GM21529 (cell line): ENCODE results near the gene ATE1.
"Not testable (repeated sequence)": the region's sequence is repeated elsewhere in the genome, so short reads cannot be mapped to it uniquely, and the experiment has no call there.

ENCODE experiments used
- ATAC-seq: cut with Tn5 transposase; IDR thresholded peaks from one replicate; pipeline ENCODE4 v1.9.1; 2021; ENCODE audit not compliant: unreplicated experiment

The ATE1 gene

DNA sequence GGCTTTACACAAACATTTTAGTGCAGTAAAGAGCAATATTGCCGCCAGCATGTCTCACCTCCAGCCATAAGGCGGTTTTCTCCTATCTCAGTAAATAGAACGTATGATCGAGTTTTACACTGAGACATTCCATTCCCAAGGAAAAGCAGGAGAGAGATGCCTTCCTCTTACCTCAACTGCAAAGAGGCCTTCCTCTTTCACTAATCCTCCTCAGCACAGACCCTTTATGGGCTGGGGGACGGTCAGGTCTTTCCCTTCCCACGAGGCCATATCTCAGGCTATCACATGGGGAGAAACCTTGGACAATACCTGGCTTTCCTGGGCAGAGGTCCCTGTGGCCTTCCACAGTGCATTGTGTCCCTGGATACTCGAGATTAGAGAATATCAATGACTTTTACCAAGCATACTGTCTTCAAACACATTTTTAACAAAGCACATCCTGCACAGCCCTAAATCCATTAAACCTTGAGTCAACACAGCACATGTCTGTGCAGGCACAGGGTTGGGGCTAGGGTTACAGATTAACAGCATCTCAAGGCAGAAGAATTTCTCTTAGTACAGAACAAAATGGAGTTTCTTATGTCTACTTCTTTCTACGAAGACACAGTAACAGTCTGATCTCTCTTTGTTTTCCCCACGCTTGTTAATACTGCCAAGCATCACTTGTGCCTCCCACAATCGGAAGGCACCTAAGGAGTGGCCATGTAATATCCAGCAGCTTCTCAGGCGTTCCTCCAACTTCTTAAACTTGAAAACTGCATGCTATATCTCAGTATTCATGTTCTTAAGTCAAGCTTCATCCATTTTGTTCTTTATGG lies 2.6 kb upstream of the ATE1 start:
- not testable (repeated sequence) for ATAC-seq

DNA sequence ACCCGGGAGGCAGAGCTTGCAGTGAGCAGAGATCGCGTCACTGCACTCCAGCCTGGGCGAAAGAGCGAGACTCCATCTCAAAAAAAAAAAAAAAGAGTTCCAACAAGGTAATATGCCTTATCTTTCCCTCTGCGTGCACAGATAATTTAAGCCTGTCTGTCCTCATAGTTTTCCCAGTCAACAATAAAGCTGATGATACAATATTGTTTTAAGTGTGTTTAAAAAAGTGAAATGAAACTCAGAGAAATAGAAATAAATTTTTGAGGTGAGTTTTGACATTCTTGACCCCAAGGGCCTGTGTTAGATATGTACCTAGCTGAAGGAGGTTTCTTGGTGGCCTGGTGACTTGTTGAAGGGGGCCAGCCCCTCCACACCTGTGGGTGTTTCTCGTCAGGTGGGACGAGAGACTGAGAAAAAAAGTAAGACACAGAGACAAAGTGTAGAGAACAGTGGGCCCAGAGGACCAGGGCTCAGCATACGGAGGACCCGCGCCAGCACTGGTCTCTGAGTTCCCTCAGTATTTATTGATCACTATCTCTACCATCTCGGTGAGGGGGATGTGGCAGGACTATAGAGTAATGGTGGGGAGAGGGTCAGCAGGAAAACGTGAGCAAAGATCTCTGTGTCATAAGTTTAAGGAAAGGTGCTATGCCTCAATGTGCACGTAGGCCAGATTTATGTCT lies 1.9 kb upstream of the ATE1 start:
- ATAC-seq: not testable (repeated sequence)

DNA sequence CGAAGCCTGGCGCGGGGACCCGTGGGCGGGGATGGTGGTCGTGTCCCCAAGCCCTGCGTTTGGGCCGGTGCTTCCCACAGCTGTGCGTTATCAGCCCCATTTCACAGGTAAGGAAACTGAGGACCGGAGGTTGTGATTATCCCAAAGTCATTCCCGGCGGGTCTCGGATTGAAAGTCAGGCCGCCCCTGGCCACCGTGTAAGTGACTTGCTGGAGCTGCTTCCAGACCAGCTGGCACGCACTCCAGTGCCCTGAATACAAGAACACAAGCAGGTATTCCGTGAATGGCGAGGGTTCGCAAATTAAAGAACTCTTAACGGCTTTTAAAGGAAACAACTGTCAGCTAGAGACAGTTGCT lies 675 bp upstream of the ATE1 start:
- peak; percentile 11 for ATAC-seq

DNA sequence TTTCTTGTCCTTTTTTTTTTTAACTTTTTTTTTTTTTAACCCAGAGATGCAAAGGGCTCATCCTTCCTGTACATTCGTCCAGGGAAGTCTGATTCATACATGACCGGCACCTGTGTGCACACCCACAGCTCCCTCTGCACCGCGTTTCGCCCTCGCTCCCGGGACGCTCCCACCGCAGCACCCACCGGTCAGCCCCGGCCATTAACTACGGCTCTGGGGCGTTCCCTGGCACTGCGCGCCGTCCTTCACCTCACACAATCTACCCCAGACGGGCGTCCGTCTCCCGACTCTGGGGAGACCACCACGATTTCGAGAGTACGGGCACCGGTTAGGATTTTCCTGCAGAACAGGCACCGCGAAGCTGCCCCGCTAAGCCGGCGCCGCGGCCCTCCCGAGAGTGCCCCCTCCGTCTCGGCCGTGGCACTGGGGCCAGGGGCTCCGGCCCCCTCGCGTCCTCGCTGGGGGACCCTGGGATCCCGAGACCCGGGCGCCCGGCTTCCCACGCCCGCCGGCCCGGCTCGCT lies 452 bp downstream of the ATE1 start:
- ATAC-seq: peak; percentile 39

DNA sequence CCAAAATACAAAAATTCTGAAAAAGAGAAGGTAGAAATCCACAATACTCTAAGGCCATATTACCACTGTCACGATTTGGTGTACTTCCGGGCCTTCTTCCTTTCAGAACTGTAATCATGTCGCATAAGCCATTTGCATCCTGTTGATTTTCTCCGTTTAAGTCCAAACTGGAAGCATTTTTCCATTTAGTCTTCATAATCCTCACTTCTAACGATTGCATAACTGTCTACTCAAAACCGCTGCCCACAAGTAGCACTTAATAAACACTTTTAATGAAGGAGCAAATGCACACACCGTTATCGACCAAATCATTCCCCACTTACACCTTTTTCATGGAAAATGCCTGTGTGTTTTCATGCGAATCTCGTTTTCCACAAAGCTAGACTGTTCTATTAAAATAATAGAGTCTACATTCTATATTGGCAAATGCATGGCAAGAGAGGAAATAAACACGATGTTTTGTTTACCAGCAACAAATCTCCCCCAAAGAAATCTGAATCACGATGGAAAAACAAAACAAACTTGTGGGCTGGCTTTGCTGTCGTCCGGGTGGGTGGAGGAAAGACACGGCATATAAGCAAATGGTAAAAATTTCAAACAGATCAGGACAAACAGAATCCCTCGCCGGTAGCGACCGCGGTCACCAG lies 1.0 kb downstream of the ATE1 start:
- peak; percentile 11 for ATAC-seq

DNA sequence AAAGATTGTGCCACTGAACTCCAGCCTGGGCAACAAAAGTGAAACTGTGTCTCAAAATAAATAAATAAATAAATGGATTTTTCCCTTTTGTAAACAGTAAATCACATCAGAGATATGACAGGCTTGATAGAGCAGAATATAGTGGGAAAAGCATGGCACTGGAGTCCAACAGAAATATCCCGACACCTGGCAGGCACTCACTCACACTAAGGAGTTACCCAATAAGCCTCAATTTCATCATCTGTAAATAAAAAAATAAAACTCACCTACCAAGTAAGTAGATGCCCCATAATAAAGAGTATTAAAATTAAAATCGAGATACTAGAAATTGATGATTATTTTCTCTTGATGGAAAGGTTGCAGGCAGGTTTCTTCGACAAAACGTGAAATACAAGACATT lies 1.7 kb downstream of the ATE1 start:
- no peak for ATAC-seq

DNA sequence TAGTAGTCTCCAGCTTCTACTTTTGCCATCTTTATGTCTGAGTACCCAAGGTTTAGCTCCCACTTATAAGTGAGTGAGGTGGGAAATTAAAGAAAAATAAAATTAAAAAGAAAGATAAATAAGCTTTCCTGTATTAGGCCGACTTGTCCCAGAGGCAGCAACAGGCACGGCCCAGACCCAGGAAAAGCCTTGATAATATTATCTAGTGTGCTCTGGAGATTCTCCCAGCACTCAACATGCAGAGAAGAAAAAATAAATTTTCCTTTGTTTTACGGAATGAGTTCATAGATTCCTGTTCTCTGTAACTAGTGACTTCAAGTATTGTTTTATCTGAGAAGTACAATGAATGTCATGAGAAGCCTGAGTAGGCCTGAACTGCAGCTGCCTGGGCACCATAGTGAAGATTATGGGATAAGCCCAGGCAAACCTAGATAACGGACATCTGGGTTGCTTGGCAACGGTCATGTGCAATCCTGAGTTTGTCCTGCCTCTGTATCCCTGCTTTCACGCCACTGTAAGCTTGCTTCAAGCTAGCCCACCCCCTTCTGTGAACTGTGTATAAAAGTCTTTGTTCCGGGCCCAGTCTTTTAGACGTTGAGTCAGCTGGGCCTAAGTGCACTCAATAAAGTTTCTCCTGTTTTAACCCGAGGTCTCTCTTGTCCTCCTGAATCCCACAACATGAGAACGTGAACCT lies 6.4 kb downstream of the ATE1 start:
- ATAC-seq: no peak

DNA sequence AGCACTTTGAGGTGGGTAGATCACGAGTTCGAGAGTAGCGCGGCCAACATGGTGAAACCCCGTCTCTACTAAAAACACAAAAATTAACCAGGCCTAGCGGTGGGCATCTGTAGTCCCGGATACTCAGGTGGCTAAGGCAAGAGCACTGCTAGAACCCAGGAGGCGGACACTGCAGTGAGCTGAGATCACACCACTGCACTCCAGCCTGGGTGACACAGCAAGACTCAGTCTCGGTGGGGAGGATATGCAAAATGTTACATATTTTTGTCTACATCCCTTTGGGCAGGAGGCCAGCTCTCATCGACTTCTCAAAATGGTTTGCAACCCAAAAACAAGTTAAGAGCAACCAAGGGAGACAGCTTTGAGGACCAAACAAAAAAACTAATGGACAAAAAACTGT lies 8.2 kb downstream of the ATE1 start:
- peak; percentile 86 for ATAC-seq

DNA sequence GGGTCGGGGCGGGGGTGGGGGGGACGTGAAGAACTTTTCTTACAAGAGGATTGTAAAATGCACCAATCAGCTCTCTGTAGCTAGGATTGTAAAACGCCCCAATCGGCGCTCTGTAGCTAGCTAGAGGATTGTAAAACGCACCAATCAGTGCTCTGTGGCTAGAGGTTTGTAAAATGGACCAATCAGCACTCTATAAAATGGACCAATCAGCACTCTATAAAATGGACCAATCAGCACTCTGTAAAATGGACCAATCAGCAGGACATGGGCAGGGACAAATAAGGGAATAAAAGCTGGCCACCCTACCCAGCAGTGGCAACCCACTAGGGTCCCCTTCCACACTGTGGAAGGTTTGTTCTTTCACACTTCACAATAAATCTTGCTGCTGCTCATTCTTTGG lies 9.0 kb downstream of the ATE1 start:
- not testable (repeated sequence) for ATAC-seq

DNA sequence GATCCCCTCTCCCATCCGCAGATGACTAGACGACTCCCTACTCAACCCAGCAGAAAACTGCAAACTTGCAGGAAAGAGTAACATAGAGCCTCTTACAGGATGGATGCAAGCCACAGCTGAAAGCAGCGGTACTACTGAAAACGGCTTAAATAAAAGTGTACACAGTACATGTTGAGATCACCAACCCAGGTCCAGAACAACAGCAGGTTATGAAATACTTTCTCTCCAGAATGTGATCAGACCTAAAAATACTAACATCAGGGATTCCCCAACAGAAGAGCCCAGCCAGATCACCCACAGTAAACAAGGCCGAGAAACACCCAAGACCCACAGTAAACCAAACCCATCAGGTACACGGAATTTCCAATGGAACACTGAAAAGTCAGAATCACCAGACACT lies 13.2 kb downstream of the ATE1 start:
- no peak for ATAC-seq

DNA sequence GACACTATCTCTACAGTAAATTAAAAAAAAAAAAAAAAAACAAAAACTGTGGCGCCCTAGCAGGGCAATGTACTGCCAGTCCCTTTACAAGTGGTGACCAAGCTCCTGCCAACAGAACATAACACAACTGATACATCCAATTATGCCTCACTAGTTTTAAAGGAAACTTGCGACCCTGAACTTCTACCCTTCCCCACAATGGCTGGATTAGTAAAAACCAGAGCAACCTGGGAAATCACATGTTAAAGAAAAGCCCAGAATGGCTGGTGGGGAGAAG lies 16.5 kb downstream of the ATE1 start:
- no peak for ATAC-seq

DNA sequence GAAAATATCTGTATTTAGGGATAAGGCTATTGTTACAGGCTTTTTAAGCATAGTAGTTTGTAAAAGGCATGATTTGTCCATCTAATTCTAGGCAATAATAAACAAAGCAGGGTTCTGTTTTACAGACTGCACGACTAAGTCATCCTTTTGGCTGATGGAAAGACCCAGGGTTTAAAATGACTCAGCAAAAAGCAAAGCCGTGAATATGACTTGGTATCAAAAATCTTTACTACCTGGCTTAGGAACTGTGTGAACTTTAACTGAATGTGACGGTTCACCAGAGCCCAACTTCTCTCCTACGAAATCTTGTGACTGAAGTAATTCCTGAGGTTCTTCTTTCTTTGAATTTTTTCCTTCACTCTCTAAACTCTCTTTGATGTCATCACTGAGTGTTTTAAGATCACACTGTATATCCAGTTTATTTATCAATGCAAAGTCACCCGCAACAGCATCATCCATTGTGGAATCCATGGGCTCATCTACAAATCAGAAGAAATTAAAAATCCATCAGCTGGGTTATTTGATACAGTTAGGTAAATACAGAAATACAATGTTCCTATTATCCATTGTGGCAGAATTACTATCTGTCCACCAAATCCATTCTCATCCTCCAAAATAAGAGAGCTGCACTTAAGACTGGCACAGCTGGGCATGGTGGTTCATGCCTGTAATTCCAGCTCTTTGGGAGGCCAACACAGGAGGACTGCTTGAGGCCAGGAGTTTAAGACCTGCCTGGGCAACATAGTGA lies 17.0 kb downstream of the ATE1 start:
- peak; percentile 81 for ATAC-seq

DNA sequence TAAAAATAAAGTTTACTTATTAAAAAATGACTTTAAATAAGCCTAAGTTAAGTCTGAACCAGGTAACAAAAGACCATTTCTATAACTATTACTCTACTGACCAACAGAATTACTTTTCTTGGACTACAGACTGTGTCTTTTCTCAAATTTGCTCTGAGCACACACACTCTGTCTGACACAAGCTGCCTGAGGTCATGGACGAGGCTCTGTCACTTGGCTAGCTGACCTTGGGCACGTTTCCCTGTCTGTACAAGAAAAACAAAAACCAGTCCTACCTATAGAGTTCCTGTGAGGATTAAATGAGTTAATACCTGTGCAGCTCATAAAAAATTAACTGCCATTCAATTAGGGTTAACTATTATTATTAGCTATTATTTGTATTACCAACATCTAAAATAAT lies 22.9 kb downstream of the ATE1 start:
- no peak for ATAC-seq

DNA sequence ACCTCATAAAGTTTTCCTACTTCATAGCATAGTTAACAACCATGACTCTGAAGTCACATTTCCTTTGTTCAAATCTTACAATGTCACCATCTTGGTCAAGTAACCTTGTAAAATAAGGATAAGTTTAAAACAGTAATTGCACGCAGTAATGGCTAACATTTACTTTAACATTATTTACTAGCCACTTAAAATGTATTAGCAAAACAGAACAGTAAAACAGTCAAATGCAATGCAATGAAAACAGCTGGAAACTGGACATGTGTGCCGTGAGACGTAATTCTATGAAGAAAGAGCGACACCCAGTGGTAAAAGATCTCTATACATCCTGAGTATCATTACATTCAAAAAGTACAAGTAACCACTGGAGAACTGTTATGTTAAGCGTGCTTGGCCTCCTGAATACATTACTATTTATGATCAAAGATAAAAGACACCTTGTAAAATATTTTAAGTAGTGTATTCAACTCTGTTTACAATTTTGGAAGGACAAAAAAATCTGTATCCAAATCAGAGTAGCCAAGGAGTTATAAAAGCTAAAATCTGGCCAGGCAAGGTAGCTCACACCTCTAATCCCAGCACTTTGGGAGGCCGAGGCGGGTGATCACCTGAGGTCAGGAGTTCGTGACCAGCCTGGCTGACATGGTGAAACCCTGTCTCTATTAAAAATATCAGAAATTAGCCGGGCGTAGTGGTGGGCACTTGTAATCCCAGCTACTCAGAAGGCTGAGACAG lies 27.2 kb downstream of the ATE1 start:
- no peak for ATAC-seq

DNA sequence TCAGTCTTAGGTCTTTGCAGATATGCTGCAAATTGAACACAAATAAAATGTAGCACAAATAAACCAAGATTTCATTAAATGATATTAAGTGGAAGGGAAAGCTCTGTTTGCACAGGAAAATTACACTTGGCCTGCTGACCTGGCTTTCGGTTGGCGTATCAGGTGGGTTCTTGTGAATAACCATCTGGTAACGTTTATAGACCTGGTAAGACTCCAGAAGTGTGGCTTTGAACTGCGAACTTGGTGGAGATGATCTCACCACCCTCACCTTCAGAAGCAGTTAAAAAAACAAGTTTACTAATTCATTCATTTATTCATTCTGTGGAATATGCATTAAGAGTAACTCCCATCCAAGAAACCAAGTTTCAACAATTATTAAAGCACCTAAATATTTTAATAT lies 28.1 kb downstream of the ATE1 start:
- no peak for ATAC-seq

DNA sequence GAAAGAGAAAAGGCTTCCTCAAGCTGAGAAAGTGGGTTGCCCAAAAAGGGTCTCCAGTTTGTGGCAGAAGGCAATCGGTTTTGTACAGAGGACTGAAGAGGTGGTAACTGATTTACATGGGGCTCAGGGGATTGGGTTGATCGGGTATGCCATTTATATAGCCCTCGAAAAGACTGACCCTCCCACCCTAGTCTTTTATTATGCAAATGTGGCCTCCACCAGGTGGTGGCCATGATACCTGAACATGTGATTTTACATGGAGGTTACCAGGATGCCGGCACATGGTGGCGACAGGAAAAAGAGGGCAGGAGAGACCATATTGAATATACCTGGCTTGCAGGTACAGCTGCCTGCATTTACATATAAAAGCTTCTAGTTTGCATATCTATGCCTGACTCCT lies 36.7 kb downstream of the ATE1 start:
- ATAC-seq: no peak

DNA sequence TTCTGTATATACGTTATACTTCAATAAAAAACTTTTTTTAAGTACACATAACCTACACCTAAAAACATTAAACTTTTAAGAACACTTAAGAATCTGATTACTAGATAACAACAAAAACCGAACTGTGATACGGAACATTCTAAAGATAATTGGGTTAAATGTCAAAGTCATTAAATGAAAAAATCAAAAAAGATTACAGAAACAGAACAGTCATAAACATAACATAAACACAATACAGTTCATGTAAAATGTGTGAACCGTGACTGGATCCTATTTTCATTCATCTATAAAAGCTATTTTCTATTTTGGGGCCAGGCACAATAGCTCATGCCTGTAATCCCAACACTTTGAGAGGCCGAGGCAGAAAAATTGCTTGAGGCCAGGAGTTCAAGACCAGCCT lies 38.6 kb downstream of the ATE1 start:
- no peak for ATAC-seq

DNA sequence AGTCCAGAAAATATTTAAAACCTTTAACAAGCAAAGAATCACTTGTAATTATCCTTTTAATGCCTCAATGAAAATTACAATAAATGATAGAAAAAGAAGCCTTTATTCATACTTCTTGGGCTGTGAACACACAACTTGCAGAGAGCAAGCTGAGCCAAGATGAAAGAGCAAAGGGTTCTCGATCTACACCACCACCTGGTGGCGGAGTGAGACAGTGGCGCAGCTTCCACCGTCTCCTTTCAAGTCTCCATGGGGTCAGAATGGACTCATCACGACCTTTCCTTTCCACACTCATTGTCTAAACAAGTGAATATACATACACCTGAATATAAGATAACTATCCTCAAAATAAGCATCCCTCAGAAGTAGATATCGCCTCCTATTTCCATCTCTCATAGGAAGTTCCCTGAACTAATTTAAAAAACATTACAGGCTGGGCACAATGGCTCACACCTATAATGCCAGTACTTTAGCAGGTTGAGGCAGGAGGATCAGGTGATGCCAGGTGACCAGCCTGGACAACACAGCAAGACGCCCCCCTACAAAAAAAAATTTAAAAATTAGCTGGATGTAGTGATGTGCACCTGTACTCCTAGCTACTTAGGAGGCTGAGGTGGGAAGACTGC lies 40.7 kb downstream of the ATE1 start:
- no peak for ATAC-seq

DNA sequence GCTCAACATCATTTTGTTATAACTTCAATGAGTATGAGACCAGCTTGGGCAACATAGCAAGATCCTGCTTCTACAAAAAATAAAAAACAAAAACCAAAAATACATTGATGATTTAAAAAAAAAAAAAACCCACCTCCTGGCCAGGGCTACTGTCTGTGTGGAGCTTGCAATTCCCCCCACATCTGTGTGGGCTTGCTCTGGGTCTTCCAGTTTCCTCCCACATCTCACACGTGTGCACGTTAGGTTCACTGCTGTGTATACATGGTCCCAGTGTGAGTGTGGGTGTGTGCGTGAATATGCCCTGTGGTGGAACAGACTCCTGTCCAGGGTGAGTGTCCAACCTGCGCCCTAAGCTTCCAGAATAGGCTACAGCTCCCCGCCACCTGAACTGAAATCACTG lies 41.6 kb downstream of the ATE1 start:
- ATAC-seq: no peak

DNA sequence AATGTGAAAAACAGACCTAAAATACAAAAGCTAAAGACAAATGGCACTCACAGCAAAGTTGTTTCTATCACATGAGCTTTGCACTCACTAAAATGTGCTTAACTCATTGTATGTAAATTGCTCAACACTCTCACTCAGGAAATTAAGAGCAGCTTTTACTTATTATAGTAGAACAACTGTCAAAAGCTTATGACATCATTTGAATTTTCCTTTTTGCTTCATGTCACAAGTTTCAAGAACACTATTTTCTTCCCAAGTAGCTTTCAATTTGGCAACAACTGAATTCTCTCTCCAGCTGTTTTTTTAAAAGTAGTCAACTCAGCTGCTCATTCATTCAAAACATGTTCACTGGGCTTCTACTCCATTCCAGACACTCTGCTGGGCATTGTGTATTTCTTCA lies 46.9 kb downstream of the ATE1 start:
- no peak for ATAC-seq
